Renal cortex interstitium (tissue), 11 donors: Measurements from ENCODE around the gene MYH6. TPM values are rescaled to one million over a fixed set of nuclear protein-coding genes. Genes with fewer than 3 reads are reported as not detected.
"Not testable (repeated sequence)": the region's sequence is repeated elsewhere in the genome, so short reads cannot be mapped to it uniquely, and the experiment has no call there.

Source experiments
- DNase-seq, 11 donors: peaks; one replicate each; pipeline ENCODE4 v3.0.0-alpha.2; 2013; ENCODE audit warnings: low read depth in 9 of 11, low spot score in 4 of 11; ENCODE audit errors: extremely low read depth in 1 of 11
- polyA plus RNA-seq, 3 donors: library from polyadenylated mRNA; unstranded; fragments of 120-200 nt; gene quantifications; one replicate each; pipeline ENCODE4 v1.2.1, GENCODE V29; 2013; ENCODE audit not compliant: insufficient read length in 3 of 3

Gene MYH6
- polyA plus RNA-seq, 3 donors, result 0.11 to 0.23 (median 0.20) TPM

DNA sequence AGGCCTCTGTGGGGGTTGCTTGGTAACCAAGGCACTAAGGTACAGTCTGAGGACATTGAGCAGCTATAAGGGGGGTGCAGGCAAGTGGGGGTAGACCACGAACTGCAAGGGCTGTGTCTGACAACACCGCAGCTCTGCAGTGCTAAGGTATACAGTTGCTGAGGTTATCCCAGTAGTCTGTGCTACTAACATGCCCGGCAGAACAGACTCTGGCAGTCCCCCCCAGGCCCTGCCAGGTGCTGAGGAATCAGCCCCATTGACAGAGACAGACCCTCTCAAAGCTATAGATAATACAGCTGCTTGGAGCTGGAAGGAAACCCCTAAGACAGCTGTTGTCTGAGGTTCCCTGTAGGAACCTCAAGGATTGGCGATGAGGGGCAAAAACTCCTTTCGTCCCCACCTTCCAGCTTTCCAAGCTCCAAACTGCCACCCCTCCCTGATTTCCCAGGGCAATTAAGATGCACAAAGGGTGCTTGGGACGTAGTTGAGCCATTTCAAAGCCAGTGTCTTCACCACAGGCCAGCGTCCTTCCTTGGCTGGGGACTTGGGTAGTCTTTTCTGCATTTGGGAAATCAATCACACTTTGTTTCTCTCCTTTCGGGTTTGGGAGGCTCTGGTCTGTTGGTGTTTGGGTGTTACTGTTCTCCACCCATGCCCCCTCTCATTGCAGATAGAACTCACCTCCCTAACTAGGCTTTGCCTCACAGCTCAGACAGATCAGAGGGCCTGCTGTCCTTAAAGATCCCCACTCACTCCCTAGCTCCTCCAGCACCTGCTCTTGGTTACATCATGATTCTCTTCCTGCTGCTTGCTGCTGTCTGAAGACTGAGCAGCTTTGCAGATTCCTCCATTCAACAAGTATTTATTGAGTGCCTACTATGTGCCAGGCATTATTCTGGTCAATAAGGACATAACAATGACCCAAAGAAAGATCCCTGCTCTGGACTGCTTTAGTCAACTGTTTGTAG is 29.3 kb upstream of the MYH6 start:
- DNase-seq, result no peak

DNA sequence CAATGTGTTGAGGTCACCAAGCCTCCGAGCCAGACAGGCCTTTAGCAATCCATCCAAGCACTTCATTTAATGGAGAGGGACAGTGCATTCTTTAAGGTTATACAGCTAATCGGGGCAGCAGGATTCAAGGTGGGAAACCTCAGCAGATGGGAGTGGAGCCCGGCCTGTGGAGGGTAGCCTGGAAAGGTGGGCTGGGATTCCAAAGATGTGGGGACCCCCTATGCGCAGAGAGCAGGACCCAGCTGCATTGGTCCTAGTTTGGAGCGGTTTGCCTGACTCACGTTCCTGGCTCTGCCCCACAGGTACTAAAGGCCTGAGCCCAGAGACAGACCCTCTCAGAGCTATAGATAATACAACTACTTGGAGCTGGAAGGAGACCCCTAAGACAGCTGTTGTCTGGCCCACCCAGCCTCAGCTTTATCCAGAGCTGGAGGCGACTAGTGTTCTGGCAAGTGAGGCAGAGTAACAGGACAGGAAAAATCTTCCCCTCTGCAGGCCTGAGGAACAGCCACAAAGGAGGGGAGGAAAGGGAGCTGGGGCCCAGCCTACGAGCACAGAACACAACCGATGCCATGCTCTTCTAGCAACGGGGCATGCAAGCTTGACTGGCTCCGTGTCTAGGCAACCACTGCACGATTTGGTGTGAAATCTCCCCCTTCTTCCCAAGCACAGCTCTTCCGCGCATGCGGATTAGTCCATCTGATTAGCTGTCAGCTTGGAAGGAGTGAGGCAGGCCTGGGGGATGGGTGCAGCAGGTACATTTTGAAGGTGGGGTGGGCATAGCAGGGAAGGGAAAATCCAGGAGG is 28.5 kb upstream of the MYH6 start:
- peak; percentile 66 to 92 (median 80) for DNase-seq

- DNase-seq, result no peak
Measured at GRCh38 chr14:23435543-23436326, 27.7 kb upstream of the MYH6 start, which contains the start of gene MYH7. TSS of gene MYH7 (minus strand) at chr14:23435660. CDS start at chr14:23433732, 1,928 bp downstream.

- no peak for DNase-seq
Measured at GRCh38 chr14:23434488-23435222, 26.6 kb upstream of the MYH6 start.

GRCh38 chr14:23433457-23433856 is 25.4 kb upstream of the MYH6 start:
- no peak for DNase-seq

GRCh38 chr14:23432946-23433345 is 24.9 kb upstream of the MYH6 start:
- no peak for DNase-seq

- DNase-seq, result no peak
Measured at GRCh38 chr14:23432102-23432925, 24.2 kb upstream of the MYH6 start.

GRCh38 chr14:23431486-23431885 is 23.4 kb upstream of the MYH6 start:
- no peak for DNase-seq

DNA sequence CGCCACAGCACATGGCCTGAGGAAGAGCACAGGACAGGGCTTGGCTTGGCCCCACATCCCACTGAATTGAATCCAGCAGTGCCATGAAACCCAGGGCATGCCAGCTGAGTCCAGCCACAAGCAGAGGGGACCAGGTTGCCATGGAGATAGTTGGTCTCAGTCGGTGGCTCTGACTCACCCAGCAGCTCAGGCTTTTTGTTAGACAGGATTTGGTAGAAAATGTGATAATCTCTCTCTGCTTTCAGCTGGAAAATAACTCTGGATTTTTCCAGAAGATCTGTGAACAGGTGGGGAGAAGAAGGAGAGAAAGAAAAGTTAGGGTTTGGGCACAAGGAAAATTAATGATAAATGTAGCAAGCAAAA is 22.6 kb upstream of the MYH6 start:
- peak in 2 of 11 donors; percentile 36 to 68 for DNase-seq

- no peak for DNase-seq
Measured at GRCh38 chr14:23430016-23430722, 22.1 kb upstream of the MYH6 start.

- no peak for DNase-seq
Measured at GRCh38 chr14:23428686-23429495, 20.8 kb upstream of the MYH6 start.

DNA sequence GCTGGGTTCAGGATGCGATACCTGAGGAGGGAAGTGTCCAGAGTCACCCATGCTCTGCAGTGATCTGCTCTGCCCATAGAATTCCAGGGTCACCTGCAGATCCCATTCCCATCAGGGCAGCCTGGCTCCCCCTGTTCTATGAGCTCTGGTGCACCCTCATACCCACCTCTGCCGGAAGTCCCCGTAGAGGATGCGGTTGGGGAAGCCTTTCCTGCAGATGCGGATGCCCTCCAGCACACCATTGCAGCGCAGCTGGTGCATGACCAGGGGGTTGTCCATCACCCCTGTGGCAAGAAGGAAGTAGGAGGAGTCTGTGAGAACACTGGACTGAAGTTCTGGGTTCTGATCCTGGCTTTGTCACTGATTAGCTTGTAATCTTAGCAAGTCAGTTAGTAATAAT is 17.7 kb upstream of the MYH6 start:
- DNase-seq, result not testable (repeated sequence)

GRCh38 chr14:23425169-23425568 is 17.1 kb upstream of the MYH6 start:
- no peak for DNase-seq

GRCh38 chr14:23423657-23424056 is 15.6 kb upstream of the MYH6 start:
- DNase-seq, result no peak

DNA sequence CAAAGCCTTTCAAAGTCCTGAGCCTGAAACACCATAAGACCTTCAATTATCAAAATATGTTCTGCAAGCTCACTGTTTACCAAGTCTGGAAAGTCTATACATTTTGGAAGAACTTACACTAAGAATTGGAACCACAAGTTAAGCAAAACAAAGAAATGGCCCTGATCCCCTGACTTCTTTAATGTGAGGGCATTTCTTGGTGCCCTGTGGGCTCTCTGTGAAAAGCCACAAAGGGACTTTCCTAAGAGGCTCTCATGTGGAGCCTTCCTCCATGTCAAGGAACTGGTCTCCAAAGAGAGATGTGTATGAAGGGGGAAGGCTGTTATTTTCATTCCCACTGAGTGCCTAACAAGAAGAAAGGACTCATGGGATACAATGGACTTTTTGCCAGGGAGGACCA is 13.5 kb upstream of the MYH6 start:
- DNase-seq, result no peak

DNA sequence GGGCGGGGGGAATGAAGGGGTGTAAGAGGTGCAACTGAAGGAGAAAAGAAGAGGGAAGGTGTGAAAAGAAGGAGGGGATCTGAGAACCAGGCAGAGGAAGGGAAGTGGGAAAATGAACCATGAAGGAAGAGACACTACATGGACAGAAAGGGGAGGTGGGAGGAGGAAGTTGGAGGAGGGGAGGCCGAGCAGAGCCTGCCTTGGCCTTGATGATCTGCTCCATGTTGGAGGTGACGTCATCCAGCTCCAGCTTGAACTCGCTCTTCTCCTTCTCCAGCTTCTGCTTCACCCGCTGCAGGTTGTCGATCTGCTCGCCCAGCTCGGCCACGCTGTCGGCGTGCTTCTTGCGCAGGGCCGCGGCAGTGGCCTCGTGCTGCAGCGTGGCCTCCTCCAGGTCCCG is 11.6 kb upstream of the MYH6 start:
- DNase-seq, result not testable (repeated sequence)
